Fibroblast of skin of scalp (primary cell): ENCODE results near the gene DCUN1D4.
"Not testable (repeated sequence)": the region's sequence is repeated elsewhere in the genome, so short reads cannot be mapped to it uniquely, and the experiment has no call there.

Experiments
- DNase-seq: peaks from one replicate; pipeline ENCODE4 v3.0.0-alpha.2; 2013

DCUN1D4 gene

DNA sequence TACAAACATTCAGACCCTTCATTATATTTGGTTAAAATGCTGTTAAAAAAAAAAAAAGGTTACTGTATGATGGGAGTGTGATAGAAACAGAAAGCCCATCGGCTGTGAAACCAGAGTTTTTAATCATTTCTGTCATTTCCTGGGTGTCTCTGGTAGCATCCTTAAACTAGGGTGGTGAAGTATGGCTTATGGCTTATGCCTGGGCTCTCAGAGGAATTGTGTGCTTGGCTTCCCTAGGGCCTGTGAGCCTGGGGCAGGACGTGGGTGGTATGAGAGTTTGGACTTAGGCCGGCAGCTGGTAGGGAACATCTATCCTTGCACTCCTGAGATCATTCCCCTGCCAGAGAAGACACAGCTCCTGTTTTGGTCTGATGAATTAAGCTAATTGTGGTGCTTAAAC lies 52.2 kb downstream of the DCUN1D4 start:
- DNase-seq = no peak

DNA sequence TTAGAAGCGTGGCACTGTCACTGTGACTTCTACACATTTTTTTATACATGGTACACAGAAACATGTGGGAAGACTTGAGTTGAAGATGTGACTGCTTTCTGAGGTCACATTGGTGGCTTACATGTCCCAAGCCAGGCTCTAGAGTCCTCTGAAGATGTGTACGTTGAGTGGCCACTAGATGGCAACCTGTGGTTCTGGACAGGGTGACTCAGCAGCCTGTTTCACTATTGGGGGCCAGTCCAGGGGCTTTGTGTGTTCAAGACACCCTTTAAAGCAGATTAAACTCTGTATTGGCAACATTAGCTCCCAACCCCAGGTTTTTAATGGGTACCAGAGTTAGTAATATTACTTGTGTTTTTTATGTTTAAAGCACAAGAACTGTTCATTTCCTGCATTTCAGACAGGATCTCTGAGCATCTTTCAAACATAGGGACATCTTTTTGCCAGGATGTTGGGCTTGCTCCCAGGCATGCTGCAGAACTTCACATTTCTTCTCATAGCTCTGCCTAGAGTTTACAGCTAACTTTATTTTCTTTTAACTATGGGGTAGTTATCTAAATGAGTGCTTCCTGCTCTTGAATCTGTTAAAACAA lies 53.0 kb downstream of the DCUN1D4 start:
- peak; percentile 73 for DNase-seq

DNA sequence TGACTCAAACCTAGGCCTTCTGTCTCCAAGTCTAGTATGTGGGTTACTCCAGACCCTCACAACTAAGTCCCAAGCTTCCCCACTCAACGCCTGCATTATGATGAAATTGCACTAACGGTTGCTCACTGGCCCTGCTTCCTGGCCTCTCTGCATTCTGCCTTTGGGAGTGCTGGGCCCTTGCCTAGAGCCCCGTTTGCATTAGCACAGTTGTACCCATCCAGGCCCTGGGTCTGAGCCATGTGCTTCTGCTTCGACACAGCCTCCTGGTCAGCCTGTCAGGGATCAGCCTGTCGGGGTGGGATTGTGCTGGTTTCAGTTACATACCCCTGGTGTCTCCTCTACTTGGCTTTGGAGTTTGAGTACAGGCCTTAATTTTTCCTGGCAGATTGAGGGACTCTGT lies 58.4 kb downstream of the DCUN1D4 start:
- DNase-seq = no peak

DNA sequence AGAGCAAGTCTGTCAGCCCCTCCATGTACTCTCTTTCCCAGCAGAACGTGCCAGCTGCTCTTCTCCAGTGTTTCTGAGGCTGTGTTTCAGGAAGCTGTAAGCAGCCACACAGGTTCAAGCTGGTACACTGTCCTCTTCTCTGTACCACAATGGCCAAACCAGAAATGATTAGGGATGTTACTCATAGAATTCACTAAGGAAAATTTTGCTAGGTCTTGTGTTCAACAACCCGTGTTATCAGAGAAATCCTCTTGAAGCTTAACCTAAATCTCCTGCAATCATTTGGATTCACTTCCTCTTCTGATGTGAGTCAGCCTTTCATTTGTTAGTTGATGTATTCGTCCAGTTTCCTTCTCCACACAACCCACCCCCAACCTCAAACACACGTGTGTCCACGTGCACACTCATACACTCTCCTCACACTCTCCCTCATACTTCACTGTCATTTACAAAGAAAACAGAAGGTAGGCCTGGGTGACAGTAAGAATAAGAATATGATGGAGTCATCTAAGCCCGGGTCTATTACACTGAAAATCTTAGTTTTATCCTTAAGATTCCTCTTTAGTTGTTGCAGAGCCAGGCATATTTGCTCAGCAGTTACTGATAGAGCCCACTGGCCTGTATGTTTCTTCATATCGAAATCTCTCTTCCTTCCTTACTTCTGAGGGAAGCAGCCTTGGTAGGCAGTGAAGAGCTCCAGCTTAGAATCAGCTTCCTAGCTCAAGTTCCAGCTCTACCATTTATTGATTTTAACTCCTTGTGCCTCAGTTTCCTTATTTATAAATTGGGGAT lies 63.4 kb downstream of the DCUN1D4 start:
- DNase-seq = no peak

DNA sequence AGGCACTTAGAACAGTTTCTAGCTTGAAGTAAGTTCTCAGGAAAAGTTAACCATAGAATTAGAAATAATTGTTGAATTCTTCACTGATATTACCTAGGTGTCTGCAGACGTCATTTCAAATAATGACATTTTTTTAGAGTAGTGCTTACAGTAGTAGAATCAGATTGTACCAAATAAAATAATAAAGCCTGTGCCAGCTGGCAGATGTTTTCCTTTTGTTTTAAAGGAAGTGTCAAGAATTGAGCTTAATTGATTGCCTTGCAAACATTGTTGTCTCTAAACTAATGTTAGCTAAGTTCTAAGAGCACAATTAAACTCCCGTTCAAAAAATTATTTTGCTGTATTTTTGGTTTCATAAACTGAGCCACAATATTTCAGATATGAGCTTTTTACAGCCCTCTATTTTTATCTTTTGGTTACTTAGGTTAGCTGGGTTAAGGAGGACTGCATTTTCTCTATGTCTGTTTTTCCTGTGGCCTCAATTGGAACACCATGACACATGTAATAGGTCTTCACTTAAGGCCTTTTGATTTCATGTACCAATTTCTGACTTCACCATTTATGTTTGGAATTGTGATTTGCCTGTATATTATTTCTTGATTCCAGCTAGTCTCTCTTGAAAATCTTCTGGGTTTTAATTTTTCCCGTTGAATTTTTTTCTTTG lies 64.2 kb downstream of the DCUN1D4 start:
- DNase-seq = no peak

DNA sequence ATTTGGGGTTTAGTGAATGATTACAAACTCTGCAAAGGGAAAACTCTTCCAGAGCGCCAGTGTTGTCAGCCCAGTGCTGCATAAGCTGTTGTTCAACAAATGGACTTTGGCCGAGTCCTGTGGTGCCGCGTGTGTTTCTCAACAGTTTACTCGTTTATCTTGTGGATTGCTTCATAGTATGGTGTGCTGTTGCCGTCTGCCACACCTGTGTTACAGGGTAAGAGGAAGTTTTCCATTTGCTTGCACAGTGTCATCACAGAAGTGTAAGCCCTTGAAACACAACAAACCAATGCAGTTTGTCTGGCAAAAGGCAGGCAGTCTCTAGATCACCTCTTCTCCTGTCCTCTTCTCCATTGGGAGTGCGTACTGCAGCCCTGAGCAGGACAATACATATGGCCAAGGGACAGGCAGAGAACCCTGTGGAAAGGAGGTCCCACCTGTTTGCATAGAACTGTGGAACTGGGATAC lies 66.3 kb downstream of the DCUN1D4 start:
- DNase-seq = no peak

DNA sequence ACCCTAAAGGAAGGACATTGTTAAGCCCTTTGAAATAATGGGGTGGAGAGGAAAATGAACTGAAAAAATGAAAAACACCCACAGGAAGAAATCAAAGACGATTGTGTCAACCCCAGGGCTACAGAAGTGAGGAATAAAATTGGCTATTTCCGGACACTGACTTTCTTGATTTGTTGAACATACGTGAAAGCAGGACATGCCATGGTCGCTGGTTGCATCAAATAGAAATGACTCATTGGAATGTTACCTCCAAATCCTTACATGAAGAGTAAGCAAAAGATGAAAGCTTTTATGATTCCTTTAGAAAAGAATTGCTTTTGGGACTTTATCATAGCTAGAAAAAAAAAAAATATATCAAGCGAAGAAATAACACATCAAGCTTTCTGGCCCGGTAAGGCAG lies 75.3 kb downstream of the DCUN1D4 start:
- DNase-seq = peak; percentile 15

DNA sequence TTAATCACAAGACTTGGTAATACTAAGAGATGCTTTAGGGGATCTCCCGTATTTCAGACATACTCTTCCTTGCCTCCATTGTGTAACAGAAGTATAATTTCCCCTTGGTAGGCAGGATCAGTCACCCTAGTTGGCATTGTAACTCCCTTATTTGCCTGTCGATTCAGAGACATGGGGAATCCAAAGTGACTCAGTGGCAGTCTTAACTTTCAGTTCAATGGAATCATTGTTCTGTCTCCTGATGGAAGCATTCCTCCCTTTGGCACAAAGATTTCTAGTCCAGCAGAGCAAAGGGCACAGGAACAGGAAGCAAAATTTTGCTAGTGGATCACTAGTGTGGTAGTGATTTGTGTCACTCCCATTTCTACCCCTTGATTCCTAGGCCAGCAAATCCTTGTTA lies 80.4 kb downstream of the DCUN1D4 start:
- no peak for DNase-seq

DNA sequence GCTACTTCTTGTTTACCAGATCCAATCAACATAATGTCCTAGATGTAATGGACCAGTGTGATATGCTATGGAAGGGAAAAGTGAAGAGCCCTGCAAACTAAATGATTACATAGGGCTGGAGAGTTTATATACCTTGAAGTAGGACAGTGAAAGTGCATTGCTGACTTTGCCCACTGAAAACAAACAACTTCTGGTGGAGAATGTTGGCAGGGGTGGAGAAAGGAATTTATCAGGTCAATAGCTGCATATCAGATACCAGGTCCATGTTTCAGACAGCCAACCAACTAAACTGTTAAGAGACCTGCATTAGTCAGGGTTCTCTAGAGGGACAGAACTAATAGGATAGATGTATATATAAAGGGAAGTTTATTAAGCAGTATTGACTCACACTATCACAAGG lies 82.4 kb downstream of the DCUN1D4 start:
- DNase-seq = no peak

DNA sequence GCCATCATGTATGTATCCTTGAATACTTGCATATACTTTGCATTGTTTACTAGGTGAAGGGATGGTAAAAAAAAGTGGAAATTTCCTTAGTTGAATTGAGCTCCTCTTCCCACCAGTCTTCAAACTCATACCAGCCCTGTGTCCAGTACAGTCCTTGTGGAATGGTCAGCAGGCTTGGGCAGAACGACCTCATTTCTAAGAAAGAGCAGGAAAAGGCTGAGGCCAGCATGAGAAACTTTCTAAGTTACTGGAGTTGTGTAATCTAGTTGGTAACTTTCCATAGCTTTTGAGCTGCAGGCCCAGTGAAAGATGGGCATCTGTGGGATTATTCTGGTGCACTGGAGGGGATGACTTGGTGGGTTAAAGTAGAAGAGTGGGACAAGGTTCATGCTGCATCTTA lies 87.6 kb downstream of the DCUN1D4 start:
- DNase-seq = no peak

DNA sequence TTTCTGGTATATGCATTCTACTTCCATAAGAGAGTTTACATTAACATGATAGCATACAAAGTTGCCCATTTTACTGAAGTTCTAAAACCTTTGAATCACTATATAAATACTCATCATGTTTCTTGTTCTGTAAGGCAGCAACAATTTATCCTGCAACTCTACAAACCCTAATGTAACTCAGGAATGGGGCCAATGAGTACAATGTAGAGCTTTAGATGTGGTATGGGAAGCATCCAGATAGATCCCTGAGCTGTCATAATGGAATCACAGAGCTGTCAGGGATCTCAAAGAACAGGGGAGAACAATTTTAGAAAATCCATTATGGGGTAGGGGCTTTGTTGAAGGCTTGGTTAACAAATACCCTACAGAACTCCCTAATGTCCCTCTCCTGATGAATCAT lies 88.5 kb downstream of the DCUN1D4 start:
- peak; percentile 34 for DNase-seq

DNA sequence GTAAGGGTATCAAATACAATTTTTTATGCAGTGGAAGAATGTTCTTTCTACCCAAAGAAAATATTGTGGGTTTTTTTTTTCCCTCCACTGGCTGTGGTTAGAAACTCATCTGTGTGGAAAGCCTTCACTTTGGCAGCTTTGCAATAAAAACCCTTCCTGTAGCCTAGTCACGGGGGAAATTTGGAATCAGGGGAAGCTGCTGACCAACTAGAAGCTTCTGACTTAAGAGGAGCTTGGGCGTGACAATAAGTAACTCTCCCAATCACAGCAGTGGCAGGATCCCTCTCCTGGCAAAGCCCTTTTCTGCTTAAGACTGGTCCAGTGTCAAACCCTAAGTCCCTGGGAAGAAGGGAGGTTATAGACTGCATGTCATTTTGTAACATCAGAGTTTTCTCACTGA lies 89.3 kb downstream of the DCUN1D4 start:
- DNase-seq = peak; percentile 71

DNA sequence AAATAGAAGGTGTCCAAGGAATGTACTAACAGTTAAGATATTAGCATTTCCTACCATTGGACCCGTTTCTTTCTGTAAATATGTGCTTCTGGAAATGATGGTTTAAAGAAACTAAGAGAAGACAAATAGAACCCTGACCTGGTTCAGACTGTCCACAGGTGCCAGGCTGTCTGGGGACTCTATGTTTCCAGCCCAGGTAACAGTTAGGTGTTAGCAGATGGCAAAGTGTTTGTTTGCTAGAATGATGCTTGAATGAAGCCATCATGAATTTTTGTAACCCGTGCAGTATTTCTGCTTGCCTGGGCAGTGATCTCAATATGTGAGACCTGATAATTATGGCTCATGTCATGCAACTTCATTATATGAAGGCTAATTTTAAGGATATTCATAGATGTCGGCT lies 89.7 kb downstream of the DCUN1D4 start:
- DNase-seq = no peak

DNA sequence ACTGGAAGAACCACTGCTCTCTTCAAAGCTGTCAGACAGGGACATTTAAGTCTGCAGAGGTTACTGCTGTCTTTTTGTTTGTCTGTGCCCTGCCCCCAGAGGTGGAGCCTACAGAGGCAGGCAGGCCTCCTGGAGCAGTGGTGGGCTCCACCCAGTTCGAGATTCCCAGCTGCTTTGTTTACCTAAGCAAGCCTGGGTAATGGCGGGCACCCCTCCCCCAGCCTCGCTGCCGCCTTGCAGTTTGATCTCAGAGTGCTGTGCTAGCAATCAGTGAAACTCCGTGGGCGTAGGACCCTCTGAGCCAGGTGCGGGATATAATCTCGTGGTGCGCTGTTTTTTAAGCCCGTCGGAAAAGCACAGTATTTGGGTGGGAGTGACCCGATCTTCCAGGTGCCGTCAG lies 97.5 kb downstream of the DCUN1D4 start:
- DNase-seq = not testable (repeated sequence)

DNA sequence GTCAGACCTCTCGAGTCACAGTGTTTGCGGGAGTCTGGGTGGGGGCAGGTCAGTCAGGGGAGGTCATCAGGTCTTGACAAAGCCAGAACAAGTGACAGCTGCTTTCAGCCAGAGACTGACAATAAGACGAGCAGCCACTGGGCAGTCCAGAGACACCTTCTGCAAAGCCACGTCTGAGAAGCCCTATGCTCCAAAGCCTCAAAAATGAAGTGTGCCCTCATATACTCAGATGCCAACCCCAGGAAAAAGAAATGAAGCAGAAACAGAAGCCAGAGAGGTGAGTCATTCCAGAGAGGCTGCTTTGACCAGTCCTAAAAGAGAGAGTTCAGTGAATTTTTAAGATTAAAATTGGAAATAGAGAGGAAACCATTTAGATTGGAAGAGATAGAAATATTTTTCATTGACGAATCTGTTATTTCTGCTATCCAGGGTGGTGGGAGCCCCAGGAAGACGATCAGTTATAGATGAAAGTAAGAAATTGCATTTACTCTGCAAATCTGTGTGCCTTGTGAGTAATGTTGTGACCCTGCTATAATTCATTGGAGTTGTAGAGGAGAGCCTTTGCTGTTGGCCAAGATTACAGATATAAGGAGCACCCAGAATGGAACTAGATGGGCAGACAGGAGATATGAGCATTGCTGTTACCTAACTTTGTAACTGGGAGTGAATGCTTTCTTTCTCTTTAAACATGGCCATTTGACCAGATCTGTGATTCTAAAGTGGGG lies 99.3 kb downstream of the DCUN1D4 start:
- DNase-seq = no peak

DNA sequence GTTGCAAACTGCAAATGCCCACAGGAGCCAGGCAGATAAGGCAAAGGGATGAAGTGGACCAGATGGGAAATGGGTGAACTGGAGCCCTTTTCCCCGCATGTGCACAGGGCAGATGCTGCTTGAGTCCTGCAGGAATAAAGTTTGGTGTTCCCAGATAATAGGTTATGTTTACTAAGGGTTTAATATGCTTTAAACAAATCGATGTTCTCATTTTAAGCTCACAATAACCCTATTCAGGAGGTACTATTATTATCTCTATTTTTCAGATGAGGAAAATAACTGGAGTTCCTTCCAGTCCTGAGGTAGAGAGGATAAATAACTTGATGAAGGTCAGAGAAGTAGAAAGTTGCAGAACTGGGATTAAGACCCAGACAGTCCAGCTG lies 99.9 kb downstream of the DCUN1D4 start:
- no peak for DNase-seq

DNA sequence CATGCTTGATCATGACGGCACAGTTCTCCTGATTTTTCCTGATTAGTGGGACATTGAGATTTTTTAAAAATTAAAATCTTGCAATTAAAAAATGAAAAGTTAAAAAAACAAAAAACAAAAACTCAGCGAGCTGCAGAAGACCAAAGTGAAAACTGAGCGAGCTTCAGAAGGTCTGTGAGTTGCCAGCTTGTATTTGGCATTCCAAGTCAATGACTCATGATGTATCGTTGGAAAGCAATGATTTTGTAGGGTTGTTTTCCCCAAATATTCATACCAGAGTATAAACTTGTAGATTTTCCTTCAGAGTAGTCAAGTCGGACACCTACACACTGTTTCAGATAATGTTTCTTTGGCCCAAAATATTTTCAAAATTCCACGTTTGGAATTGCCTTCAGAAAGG lies 100.3 kb downstream of the DCUN1D4 start:
- DNase-seq = peak; percentile 15

DNA sequence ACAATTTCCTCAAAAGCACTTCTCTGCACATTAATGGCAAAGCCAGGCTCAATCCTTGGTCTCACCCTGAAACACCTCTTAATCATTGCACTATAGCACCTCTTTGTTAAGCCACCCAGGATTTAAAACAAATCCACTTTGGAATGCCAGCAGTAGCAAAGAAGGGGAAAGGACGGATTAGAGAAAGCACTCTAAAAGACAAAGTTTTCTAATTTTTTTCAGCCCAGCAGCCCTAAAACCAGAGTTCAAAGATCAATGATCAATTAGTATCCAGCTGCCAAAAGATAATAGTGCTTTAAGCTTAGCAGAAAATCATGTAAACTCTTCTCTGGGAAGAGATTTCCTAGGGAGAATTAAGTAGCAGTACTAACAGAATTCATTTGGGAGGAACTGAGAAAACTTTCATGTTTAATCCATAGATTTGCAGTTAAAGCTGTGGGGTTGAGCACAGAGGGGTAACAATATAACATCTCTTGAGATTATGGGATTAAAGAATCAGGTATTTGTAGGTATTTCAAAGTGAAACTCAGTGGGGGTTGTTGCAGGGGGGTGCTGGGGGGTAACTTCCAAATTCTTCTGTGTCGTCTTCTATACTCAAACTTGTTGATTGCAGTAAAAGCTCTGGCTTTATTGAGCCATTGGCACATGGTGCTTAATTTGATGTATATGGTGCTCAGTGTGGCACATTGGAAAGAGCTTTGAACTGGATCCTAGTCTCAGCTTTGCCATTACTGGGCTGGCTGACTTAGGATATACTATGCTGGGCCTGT lies 115.4 kb downstream of the DCUN1D4 start:
- DNase-seq = no peak

DNA sequence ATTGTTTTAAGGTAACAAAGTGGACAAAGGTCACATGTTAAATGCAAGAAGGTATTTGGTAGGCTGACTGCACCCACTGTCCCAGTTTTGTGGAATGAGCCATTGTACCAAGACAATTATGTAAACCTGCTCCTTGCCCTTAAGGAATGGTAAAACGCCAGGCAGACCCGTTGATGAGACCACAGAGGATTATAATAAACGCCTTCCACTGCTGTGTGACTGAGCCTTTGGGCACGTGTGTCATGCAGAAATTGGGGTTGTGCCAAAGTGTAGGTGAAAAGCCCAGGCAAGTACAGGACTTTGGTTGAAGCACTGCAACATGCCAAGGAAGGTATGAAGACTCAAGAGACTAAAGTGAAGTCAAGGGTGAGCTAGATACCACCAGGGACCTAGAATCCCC lies 117.5 kb downstream of the DCUN1D4 start:
- DNase-seq = no peak

DNA sequence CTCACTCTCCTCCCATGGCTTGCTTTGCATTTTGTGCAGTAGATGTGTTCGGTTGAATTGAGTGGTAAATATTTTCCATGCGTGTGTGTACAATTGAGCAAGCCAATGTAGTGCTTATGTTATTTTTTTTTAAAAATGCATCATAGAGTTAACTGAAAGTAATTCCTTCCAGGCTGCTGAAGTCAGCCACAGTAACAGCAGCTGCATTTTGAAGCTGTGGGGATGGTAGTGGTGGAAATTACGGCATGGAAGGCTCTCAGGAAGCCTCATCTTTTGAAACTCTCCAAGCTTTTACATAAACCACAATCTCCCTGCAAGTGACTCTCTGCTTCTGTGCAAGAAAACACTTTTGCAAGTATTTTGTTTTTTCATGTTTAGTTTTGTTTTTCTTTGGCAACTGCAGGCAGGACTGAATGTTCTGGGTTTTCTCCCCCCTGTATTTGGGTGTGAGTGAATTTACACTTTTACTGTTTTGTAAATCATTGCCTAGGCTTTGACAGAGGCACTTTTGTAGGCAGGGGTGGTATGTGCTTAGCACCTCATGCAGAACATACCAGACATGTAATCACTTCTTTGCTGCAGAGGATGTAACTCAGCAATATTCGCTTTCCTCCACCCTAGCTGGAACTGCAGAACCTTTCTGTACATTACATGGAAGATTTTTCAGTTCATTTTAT lies 121.0 kb downstream of the DCUN1D4 start:
- no peak for DNase-seq

DNA sequence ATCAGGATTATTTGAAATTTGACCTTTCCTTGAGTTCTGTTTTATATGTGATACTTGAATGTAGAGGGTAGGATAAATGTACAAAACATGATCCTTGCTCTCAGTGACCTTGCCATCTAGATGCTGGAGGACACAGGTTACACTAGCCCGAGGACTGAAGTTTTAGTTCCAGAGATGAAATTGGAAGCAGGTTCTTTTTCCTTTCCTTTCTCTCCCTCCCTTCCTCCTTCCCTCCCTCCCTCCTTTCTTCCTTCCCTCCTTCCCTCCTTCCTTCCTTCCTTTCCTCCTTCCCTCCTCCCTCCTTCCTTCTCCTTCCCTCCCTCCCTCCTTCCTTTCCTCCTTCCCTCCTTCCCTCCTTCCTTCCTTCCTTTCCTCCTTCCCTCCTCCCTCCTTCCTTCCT lies 122.9 kb downstream of the DCUN1D4 start:
- DNase-seq = no peak
